HuH-7.5 (cell line): ENCODE results near the gene SYNPO2.
"Not testable (repeated sequence)": the region's sequence is repeated elsewhere in the genome, so short reads cannot be mapped to it uniquely, and the experiment has no call there.

Source experiments
- DNase-seq: peaks from one replicate; pipeline ENCODE4 v3.0.0; 2011; ENCODE audit warnings: low spot score

Gene SYNPO2

DNA sequence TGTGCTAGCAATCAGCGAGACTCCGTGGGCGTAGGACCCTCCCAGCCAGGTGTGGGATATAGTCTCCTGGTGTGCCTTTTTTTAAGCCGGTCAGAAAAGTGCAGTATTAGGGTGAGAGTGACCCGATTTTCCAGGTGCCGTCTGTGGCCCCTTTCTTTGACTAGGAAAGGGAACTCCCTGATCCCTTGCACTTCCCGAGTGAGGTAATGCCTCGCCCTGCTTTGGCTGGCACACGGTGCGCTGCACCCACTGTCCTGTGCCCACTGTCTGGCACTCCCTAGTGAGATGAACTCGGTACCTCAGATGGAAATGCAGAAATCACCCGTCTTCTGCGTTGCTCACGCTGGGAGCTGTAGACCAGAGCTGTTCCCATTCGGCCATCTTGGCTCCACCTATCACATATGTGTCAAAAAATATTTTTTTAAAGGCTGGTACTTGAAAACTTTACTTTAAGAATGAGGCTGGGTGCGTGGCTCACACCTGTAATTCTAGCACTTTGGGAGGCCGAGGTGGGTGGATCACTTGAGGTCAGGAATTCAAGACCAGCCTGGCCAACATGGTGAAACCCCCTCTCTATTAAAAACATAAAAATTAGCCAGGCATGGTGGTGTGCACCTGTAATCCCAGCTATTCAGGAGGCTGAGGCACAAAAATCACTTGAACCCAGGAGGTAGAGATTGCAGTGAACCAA is 179.2 kb downstream of the SYNPO2 start:
- not testable (repeated sequence) for DNase-seq

DNA sequence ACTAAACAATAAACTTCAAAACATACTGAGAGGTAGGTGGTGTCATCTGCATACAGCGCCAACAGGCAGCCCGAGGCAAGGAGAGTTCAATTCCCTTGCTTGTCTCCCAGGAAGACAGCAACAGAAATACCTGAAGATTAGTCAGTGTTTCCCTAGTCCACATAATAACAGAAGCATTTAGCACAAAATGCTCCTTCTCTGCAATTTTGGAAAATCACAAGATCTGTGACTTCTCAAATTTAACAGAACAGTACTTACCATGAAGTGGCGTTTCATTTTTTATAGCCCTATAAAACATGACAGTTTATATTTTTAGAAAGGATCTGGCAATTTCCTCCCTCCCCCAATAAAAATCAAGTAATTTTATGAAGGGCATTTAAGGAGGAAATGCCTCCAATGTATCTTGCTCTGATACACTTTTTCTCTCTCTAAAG is 179.9 kb downstream of the SYNPO2 start:
- no peak for DNase-seq

- DNase-seq = no peak
These were observed 181.6 kb downstream of the SYNPO2 start for GRCh38 chr4:119070301-119070700.

DNA sequence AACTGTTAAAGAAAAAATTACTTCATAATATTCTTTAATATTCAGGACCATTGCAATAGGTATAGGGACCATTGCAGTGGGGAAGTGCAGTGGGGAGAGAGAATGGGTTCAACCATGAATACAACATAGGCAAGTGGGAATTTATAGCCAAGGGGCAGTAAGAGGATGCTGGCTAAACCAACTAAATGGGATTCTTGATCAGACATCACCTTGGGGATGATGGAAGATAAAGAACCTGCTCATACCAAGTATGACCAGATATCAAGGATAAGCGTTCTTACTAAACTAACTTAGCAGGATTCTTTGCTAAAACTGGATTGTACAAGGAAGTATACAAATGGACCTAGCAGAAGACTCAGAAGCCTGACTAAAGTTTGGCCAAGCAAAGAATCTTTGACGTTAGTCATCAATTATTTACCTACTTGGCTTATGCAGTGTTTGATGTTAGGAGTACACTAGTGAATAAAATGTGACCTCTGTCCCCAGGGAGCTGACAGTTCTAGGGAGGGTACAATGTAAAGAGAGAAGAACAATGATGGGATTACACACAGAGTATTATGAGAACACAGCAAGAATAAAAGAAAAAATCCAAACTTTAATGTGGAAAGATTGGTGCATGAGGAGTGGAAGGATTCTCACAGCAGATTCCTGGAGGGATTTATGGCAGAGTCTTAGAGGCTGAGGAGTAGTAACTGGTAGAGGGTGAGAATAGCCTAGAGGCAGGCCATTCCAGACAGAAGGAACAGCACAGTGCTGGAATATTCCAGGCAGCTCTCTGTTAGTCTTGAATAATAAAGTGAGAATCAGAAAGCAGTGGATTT is 192.3 kb downstream of the SYNPO2 start:
- DNase-seq = no peak

DNA sequence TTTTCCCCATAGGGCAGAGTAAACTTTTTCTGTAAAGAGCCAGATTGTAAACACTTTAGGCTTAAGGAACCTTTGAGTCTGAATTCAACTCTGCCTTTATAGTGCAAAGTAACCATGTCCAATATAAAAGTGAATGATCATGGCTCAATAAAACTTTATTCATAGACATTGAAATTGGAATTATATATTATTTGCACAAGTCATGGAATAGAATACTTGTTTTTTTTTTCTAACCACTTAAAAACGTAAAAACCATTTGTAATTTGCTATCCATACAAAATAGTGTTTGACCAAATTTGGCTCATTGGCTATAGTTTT is 192.8 kb downstream of the SYNPO2 start:
- no peak for DNase-seq

- no peak for DNase-seq
These were observed 193.3 kb downstream of the SYNPO2 start for GRCh38 chr4:119081943-119082342.

DNA sequence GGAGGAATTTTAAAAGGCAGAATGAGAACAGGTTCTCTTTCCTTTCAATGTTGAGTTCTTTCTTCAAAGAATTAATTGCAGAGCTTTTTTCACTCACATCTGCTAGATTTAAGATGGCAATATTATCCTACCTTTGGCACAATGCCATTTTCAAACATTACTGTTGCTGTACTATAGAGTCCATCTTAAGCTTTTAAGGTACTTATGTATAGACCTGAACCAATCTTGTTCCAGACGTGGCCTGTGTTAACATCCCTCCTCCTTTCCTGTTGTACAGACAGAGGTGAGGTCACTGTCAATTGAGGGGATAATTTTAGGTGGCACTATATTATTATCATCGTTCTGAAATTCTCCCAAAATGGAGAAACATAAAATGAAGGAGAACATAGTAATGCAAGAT is 194.0 kb downstream of the SYNPO2 start:
- no peak for DNase-seq

DNA sequence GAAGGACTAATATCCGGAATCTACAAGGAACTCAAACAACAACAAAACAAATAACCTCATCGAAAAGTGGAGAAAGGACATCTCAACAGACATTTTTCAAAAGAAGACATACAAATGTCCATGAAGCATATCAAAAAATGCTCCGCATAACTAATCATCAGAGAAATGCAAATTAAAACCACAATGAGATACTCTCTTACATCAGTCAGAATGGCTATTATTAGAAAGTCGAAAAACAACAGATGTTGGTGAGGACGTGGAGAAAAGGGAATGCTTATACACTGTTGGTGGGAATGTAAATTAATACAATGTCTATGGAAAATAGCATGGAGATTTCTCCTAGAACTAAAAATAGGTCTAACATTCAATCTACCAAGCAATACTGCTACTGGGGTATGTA is 195.9 kb downstream of the SYNPO2 start:
- no peak for DNase-seq

DNA sequence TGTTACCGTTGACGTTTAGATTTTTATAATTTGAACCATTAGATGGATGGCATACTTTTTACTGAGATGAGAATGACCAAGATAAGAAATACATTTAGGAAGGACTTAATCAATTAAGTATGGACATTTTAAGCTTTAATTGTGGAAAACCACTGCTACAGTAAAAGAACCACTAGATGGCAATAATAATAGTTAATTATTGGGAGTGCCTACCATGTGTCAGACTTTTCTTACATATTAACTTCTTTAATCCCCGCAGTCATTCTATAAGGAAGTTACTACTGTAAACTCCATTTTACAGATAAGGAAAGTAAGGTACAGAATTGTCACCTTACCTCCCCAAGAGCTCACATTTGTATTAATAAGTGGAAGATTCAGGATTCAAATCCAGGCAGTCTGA is 198.5 kb downstream of the SYNPO2 start:
- DNase-seq = no peak

DNA sequence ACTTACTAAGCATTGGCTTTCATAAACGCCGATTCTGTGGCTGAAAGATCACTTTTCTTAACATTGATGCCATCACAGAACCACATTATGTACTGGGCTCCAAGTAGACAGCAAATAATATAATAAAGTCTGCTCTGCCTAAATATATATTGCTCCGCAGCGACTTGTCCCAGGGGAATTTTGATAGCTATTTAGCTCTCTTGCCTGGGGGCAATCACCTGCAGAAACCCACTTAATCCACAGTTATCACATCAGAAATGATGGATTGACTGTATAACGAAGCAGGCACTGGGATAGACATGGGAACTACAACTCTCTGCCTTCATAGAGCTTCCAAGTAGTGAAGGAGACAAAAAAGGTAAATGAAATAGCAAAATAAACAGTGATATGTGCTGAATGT is 199.0 kb downstream of the SYNPO2 start:
- no peak for DNase-seq

DNA sequence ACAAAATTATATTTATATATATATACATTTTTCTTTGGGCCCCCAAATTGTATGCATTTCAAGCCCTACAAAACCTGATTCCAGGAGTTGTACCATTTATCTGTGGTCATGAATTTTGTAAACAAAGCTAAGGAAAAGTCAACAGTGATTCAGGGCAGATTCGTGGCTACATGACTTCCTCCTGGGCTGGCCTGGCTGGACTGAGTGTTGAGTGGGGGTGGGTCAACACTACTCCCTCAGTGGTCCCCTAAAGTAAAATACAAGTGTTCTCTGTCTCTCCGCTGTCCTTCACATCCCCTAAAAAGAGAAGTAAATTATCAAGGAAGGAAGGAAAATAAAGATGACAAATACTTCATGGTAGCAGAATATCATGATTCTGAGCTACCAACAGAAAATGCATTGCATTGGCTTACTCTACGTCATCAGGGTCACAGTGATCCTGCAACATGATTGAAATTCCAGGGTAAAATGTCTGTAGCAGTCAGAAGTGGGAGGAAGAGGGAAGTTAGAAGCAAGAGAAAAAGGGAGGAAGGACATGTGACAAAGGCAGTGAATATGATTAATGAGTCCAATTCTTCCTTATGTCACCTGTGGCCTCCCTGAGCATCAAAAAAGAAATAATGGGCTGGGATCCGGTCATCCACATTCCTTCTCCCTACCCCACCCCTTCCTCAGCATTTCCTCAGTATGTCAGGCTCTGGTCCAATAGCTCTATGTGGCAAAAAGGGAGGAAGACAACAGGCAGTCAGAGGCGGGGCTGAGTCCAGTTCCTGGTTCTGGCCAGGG is 204.6 kb downstream of the SYNPO2 start:
- no peak for DNase-seq

DNA sequence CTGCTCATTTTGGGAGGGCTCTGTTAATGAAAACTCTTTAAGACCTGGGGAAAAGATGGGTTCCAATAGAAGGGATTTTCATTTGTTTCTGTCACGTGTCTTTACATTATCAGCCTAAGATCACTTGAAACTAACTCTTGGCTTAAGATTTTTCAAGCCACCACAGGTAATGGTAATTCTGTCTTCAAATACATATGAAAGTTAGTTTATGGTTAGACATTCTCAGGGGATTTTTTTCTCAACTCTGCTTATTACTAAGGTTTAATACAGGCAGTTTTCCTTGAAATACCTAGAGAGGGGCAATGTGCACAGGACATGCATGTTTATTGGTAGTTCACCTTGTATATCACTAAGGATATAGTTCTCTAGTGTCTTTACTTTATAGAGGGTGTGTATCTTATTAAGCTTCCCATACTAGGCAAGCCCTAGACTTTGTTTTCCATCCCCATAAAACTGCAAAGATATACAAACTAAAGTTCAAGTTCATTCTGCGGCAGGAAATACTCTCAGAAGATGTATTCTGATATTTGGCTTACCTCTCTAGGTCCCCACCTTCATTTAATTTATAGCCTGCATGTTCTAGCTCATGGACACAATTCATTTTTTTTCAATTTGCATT is 208.7 kb downstream of the SYNPO2 start:
- no peak for DNase-seq

DNA sequence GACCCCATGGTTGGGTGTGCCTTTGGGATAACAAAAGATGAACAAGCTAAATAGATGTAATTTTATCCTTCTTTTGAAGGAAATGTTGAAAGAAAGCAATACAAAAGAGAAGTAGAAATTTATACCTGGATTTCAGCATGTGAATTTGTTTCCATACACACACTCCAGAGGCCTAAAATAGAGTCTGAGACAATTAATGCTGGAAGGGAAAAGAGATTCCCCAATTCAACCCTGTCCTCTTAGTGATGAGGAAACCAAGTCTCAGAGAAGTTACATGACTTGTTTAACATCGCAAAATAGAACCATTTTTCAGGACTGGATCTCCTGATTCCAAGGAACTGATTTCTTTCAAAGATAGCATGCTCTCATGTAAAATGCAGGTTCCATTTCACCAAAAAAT is 209.7 kb downstream of the SYNPO2 start:
- DNase-seq = no peak

- DNase-seq = no peak
These were observed 210.7 kb downstream of the SYNPO2 start for GRCh38 chr4:119099227-119099810.

GRCh38 chr4:119100655-119101054 is 212.0 kb downstream of the SYNPO2 start:
- DNase-seq = no peak

GRCh38 chr4:119103263-119103662 is 214.6 kb downstream of the SYNPO2 start:
- no peak for DNase-seq

- no peak for DNase-seq
These were observed 216.1 kb downstream of the SYNPO2 start for GRCh38 chr4:119104644-119105273.

DNA sequence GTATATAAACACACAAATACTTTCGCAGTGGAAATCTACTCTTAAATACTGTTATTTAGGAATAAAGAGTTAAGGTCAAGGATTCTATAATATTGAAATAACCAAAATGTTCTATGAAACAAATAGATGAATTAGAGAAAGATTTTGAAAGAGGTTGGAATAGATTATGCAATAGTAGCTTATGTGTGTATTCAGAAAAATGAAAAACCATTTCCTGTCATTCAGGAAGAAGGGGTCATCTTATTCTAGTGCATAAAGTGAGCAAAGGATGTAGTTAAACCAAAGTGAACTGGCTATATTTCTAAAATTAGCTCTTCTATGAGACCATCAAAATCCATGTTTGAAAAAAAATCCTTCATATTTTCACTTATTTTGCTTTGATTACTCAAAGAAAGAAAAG is 217.0 kb downstream of the SYNPO2 start:
- DNase-seq = no peak

- DNase-seq = no peak
These were observed 217.7 kb downstream of the SYNPO2 start for GRCh38 chr4:119106036-119107000.

- DNase-seq = no peak
These were observed 221.5 kb downstream of the SYNPO2 start for GRCh38 chr4:119110121-119110520.
